Naive thymus-derived CD4-positive, alpha-beta T cell (primary cell): Measurements from ENCODE around the gene DMD. TPM values are rescaled to one million over a fixed set of nuclear protein-coding genes. Genes with fewer than 3 reads are reported as not detected.

ENCODE experiments used
- ATAC-seq: fragments of 150-1000 bp; cut with Tn5 transposase; 2 replicates; pipeline ENCODE4 v1.10.0; 2021; ENCODE audit warnings: mild to moderate bottlenecking, moderate library complexity
- CTCF ChIA-PET: fragments of 350-600 bp; sonication (Branson Sonifier 250); formaldehyde crosslinking; loops from one replicate; lab custom pipeline; 2021; ENCODE audit warnings: antibody characterized with exemption; lab: Charles Lee
- POLR2A ChIA-PET: fragments of 350-600 bp; sonication (Branson Sonifier 250); formaldehyde crosslinking; loops from one replicate; lab custom pipeline; 2021; ENCODE audit warnings: antibody characterized with exemption, inconsistent platforms; lab: Charles Lee
- DNase-seq, 9 donors: peaks; one replicate each; pipeline versions ENCODE4 v3.0.0 to v3.0.0-alpha.2; 2020 to 2022; ENCODE audit warnings: mixed read lengths in 1 of 9
- H3K27ac ChIP-seq: one replicate; pipeline ENCODE4 v1.7.0; 2013; ENCODE audit warnings: mild to moderate bottlenecking, low read depth, low read length, moderate library complexity
- H3K27me3 ChIP-seq, 2 donors: one replicate each; pipeline ENCODE4 v1.7.0; 2013; ENCODE audit warnings: low read length in 2 of 2, mild to moderate bottlenecking in 2 of 2, moderate library complexity in 2 of 2; ENCODE audit not compliant: control insufficient read depth in 2 of 2, insufficient read depth in 2 of 2
- H3K36me3 ChIP-seq, 3 experiments: 1 replicate in 2 of 3; 2 replicates in 1 of 3; pipeline ENCODE4 v1.7.0; 2013; ENCODE audit warnings: low read length in 3 of 3, mild to moderate bottlenecking in 3 of 3, moderate library complexity in 1 of 3; ENCODE audit not compliant: insufficient read depth in 3 of 3, control insufficient read depth in 2 of 3
- H3K4me1 ChIP-seq, 2 donors: one replicate each; pipeline ENCODE4 v1.7.0; 2013; ENCODE audit warnings: low read length in 2 of 2, mild to moderate bottlenecking in 2 of 2, moderate library complexity in 1 of 2; ENCODE audit not compliant: control insufficient read depth in 2 of 2, insufficient read depth in 2 of 2
- H3K4me3 ChIP-seq: 2 replicates; pipeline ENCODE4 v1.7.0; 2013; ENCODE audit warnings: mild to moderate bottlenecking, low read length
- H3K9me3 ChIP-seq, 3 experiments: 1 replicate in 2 of 3; 2 replicates in 1 of 3; pipeline ENCODE4 v1.7.0; 2013; ENCODE audit warnings: low read length in 3 of 3; ENCODE audit not compliant: control insufficient read depth in 2 of 3
- H3K27ac Mint-ChIP-seq, 9 donors: one replicate each; pipeline ENCODE4 v1.8.0; 2020 to 2022; ENCODE audit warnings: mixed read lengths in 9 of 9, mild to moderate bottlenecking in 8 of 9, moderate library complexity in 5 of 9, inconsistent platforms in 2 of 9
- H3K27me3 Mint-ChIP-seq, 5 donors: one replicate each; pipeline ENCODE4 v1.8.0; 2021 to 2022; ENCODE audit warnings: mixed read lengths in 5 of 5, mild to moderate bottlenecking in 1 of 5
- H3K36me3 Mint-ChIP-seq, 5 donors: one replicate each; pipeline ENCODE4 v1.8.0; 2020 to 2022; ENCODE audit warnings: mixed read lengths in 5 of 5, mild to moderate bottlenecking in 3 of 5, inconsistent platforms in 1 of 5
- H3K4me1 Mint-ChIP-seq, 7 donors: one replicate each; pipeline ENCODE4 v1.8.0; 2020 to 2022; ENCODE audit warnings: mixed read lengths in 7 of 7, mild to moderate bottlenecking in 3 of 7, inconsistent platforms in 1 of 7
- H3K4me3 Mint-ChIP-seq, 10 donors: one replicate each; pipeline ENCODE4 v1.8.0; 2020 to 2022; ENCODE audit warnings: mild to moderate bottlenecking in 10 of 10, mixed read lengths in 10 of 10, moderate library complexity in 6 of 10, inconsistent platforms in 2 of 10
- H3K9me3 Mint-ChIP-seq, 11 donors: one replicate each; pipeline ENCODE4 v1.8.0; 2020 to 2022; ENCODE audit warnings: mixed read lengths in 11 of 11, mild to moderate bottlenecking in 4 of 11, inconsistent platforms in 1 of 11, moderate library complexity in 1 of 11
- intact Hi-C, 2 donors: fragments of 100-400 bp; cut with micrococcal nuclease; formaldehyde crosslinking; loops; one replicate each; pipeline ENCODE4 v1.15.1; 2023
- polyA plus RNA-seq, 2 donors: library from polyadenylated mRNA; unstranded; fragments of 300-500 nt; fragmentation: Illumina TruSeq; gene quantifications; one replicate each; pipeline ENCODE4 v1.2.3, GENCODE V29; 2021
- total RNA-seq, 6 experiments: library from RNA in 5 of 6; stranded (reverse) in 5 of 6; gene quantifications; 1 replicate in 5 of 6; 2 replicates in 1 of 6; pipeline ENCODE4 v1.2.3 and lab custom pipeline; 2021 to 2026

The DMD gene
- total and polyA plus RNA-seq, 7 experiments from 2014 or later: 0.02 to 4.9 (median 0.28) TPM; not detected in 3

DNA sequence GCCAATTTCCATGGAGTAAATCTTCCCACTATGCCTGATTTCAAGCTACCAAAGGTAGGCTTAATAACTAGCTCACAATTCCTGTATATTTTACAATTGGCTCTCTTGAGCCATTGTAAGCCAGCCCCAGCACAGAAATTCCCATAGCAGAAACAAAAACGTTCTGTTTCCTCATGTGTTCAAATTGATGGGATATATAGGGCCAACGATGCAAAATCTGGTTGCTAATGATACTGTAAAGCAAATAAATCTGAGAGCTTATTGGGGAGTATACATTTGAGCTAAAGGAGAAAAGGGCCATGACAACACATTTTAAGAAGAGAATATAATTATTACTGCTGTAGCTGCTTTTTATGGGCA is 1872.4 kb downstream of the DMD start:
- ATAC-seq (no peak), DNase-seq (no peak)
- Mint-ChIP-seq H3K27ac (no peak overlapping the region), H3K36me3 (no peaks in the 10 kb centered on the region), H3K4me3 (no peak overlapping the region), H3K4me1 (no peaks in the 10 kb centered on the region), H3K27me3 (peaks cover 0 to 4% (median 0%) of the 10 kb centered on the region in 5 donors), H3K9me3 (no peaks in the 10 kb centered on the region)
- no peaks in the 10 kb centered on the region for H3K9me3 ChIP-seq
- H3K36me3 ChIP-seq: no peaks in the 10 kb centered on the region
- no peak overlapping the region for H3K4me3 ChIP-seq
- H3K27me3 ChIP-seq: no peaks in the 10 kb centered on the region
- POLR2A ChIA-PET: no interaction called here
- no peak overlapping the region for H3K27ac ChIP-seq
- intact Hi-C loops: no loop called here
- H3K4me1 ChIP-seq: no peaks in the 10 kb centered on the region
- CTCF ChIA-PET: no interaction called here

DNA sequence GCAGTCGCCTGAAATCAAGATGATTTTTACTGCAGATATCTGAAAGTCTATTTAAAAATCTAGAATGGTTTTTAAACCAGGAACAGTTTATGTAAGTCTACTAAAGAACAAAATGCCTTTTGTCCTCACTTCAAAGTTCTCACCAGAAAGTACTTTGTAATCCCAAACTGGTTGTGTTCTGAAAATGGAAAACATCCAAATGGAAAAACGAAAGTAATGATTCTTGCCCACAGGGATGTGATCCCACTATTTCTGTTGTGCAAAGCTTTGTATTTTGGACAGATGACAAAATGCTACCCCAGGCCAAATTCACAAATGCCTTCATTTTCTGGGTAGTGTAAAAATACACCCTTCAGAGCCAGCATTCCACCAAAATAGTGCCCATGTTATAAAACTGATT is 1874.0 kb downstream of the DMD start:
- H3K27me3 Mint-ChIP-seq: peaks cover 0 to 4% (median 0%) of the 10 kb centered on the region in 5 donors
- Histone ChIP-seq H3K4me1 (no peaks in the 10 kb centered on the region), H3K36me3 (no peaks in the 10 kb centered on the region), H3K27ac (no peak overlapping the region), H3K4me3 (no peak overlapping the region), H3K9me3 (no peaks in the 10 kb centered on the region), H3K27me3 (no peaks in the 10 kb centered on the region)
- intact Hi-C loops: no loop called here
- ATAC-seq: no peak
- H3K27ac Mint-ChIP-seq: no peak overlapping the region
- no peaks in the 10 kb centered on the region for H3K36me3 Mint-ChIP-seq
- no peaks in the 10 kb centered on the region for H3K4me1 Mint-ChIP-seq
- ChIA-PET POLR2A (no interaction called here), CTCF (no interaction called here)
- DNase-seq: no peak
- H3K4me3 Mint-ChIP-seq: no peak overlapping the region
- peaks cover 0 to 2% (median 0%) of the 10 kb centered on the region in 11 donors for H3K9me3 Mint-ChIP-seq

DNA sequence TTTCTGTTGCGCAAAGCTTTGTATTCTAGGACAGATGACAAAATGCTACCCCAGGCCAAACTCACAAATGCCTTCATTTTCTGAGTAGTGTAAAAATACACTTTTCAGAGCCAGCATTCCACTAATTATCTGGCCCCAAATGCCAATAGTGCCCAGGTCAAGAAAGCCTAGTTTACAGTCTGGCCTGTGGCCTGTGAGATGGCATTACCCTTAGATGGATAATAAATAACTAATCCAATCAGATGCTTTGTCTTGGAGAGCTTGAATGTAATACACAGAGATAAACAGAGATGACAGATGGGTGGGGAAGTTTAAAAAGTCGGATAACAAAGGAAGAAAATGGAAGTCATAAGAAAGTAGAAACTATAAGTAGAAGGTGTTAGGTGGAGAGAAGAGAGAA is 1874.9 kb downstream of the DMD start:
- CTCF ChIA-PET: no interaction called here
- POLR2A ChIA-PET: no interaction called here
- H3K4me3 Mint-ChIP-seq: no peak overlapping the region
- no peaks in the 10 kb centered on the region for H3K4me1 Mint-ChIP-seq
- Histone ChIP-seq H3K9me3 (no peaks in the 10 kb centered on the region), H3K27me3 (no peaks in the 10 kb centered on the region), H3K36me3 (no peaks in the 10 kb centered on the region), H3K4me3 (no peak overlapping the region), H3K4me1 (no peaks in the 10 kb centered on the region), H3K27ac (no peak overlapping the region)
- no peak overlapping the region for H3K27ac Mint-ChIP-seq
- intact Hi-C loops: no loop called here
- DNase-seq: no peak
- ATAC-seq: no peak
- peaks cover 0 to 4% (median 0%) of the 10 kb centered on the region in 5 donors for H3K27me3 Mint-ChIP-seq
- no peaks in the 10 kb centered on the region for H3K36me3 Mint-ChIP-seq
- H3K9me3 Mint-ChIP-seq: peaks cover 0 to 2% (median 0%) of the 10 kb centered on the region in 11 donors

DNA sequence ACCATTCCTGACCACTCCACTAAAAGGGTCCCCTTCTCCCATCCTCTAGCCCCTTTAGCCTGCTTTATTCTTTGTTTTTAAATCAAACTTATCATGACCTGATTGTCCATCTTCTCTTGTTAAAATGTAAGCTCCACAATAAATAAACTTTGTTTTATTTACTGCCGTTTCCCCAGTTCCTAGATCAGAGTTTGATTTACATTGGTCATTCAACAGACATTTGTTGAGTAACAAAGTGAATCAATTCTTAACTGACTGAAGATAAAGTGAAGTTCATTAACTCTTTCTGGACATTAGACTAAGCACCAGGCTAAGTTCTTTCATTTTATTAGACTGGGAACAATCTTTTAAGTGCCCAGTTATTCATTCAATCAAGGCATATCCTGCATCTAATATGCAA is 1876.4 kb downstream of the DMD start:
- Histone ChIP-seq H3K9me3 (no peaks in the 10 kb centered on the region), H3K4me1 (no peaks in the 10 kb centered on the region), H3K36me3 (no peaks in the 10 kb centered on the region), H3K27me3 (no peaks in the 10 kb centered on the region), H3K27ac (no peak overlapping the region), H3K4me3 (no peak overlapping the region)
- ChIA-PET CTCF (no interaction called here), POLR2A (no interaction called here)
- Mint-ChIP-seq H3K4me3 (no peak overlapping the region), H3K36me3 (no peaks in the 10 kb centered on the region), H3K27ac (no peak overlapping the region), H3K27me3 (peaks cover 0 to 4% (median 0%) of the 10 kb centered on the region in 5 donors), H3K4me1 (no peaks in the 10 kb centered on the region), H3K9me3 (peaks cover 0 to 2% (median 0%) of the 10 kb centered on the region in 11 donors)
- DNase-seq (no peak), ATAC-seq (no peak)
- intact Hi-C loops: no loop called here

DNA sequence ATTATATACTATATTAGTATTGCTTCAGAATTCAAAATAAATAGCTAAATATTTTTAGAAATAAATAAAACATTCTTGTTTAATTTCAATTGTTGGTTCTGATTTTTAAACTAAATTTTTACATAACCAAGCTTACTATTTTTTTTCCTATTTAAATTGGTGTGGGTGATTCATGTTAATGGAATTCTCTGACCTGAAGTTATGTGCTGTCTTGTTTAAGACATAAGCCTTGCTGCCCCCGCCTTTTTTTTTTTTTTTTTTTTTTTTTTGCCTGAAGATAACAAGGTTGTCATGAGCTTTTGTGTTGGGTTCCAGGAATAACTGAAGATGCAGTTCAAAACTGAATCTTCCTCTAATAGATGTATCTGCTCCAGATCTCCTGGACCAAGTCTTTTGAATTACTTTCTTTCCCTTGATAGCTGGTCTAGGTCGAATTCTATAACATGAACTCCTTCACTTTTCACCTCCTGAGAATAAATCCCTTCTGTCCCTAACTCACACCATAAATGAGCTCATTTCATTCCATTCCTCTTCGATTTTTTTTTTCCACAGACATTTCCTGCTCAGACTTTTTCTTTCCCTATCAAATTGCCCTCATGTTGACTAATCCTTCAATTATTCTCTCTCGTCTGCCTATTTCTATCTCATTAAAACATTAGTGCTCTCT is 1878.1 kb downstream of the DMD start:
- peaks cover 0 to 2% (median 0%) of the 10 kb centered on the region in 11 donors for H3K9me3 Mint-ChIP-seq
- H3K27ac ChIP-seq: no peak overlapping the region
- POLR2A ChIA-PET: no interaction called here
- H3K4me1 ChIP-seq: no peaks in the 10 kb centered on the region
- H3K4me3 Mint-ChIP-seq: no peak overlapping the region
- H3K36me3 Mint-ChIP-seq: no peaks in the 10 kb centered on the region
- H3K36me3 ChIP-seq: no peaks in the 10 kb centered on the region
- H3K27me3 ChIP-seq: no peaks in the 10 kb centered on the region
- H3K27ac Mint-ChIP-seq: no peak overlapping the region
- ATAC-seq (no peak), DNase-seq (no peak)
- H3K4me3 ChIP-seq: no peak overlapping the region
- intact Hi-C loops: no loop called here
- H3K27me3 Mint-ChIP-seq: peaks cover 0 to 4% (median 0%) of the 10 kb centered on the region in 5 donors
- no peaks in the 10 kb centered on the region for H3K9me3 ChIP-seq
- CTCF ChIA-PET: no interaction called here
- H3K4me1 Mint-ChIP-seq: no peaks in the 10 kb centered on the region

DNA sequence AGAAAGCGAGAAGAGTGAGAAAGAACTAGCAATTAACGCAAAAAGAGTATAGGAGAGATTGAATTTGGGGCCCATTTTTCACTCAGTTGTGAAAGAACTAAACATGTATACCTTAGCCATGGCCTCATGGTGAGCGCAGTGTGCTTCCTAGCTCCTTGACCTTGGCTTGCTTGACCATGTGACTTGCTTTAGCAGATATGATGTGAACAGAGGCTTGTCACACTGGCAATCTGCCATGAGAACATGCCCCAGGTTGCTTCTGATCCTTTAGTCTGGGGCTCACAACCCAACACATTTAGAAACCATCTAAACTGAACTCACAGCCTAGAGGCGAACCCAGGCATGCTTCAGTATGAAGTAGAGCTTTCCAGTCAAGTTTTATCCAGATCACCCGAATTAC is 1879.4 kb downstream of the DMD start:
- ChIA-PET CTCF (no interaction called here), POLR2A (no interaction called here)
- ATAC-seq: no peak
- H3K4me1 ChIP-seq: no peaks in the 10 kb centered on the region
- no peaks in the 10 kb centered on the region for H3K36me3 Mint-ChIP-seq
- H3K4me3 ChIP-seq: no peak overlapping the region
- H3K27me3 Mint-ChIP-seq: peaks cover 0 to 4% (median 0%) of the 10 kb centered on the region in 5 donors
- H3K27me3 ChIP-seq: no peaks in the 10 kb centered on the region
- H3K27ac Mint-ChIP-seq: no peak overlapping the region
- H3K4me3 Mint-ChIP-seq: no peak overlapping the region
- DNase-seq: no peak
- H3K9me3 Mint-ChIP-seq: peaks cover 0 to 2% (median 0%) of the 10 kb centered on the region in 11 donors
- H3K27ac ChIP-seq: no peak overlapping the region
- intact Hi-C loops: no loop called here
- no peaks in the 10 kb centered on the region for H3K36me3 ChIP-seq
- H3K9me3 ChIP-seq: no peaks in the 10 kb centered on the region
- no peaks in the 10 kb centered on the region for H3K4me1 Mint-ChIP-seq

DNA sequence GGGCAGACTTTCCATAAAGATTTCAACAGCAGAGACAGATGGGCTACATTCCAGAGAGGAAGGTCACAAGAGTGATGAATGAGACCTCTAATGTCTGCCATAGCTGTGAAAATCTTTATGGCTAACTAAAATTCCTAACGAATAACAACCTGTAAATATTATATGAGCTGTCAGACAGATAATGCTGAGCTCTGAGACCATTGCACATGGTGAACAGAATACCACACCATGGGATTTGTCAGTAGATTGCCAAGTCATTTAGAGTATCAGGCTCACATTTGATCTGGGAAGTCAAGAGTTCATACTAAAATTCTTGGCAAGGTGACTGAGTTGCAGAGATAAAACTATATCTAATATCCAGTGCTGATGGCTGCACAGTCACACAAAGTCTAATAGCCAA is 1880.3 kb downstream of the DMD start:
- Histone ChIP-seq H3K36me3 (no peaks in the 10 kb centered on the region), H3K9me3 (no peaks in the 10 kb centered on the region), H3K27me3 (no peaks in the 10 kb centered on the region), H3K4me1 (no peaks in the 10 kb centered on the region), H3K27ac (no peak overlapping the region), H3K4me3 (no peak overlapping the region)
- Mint-ChIP-seq H3K4me1 (no peaks in the 10 kb centered on the region), H3K36me3 (no peaks in the 10 kb centered on the region), H3K4me3 (no peak overlapping the region), H3K27ac (no peak overlapping the region), H3K27me3 (no peaks in the 10 kb centered on the region), H3K9me3 (peaks cover 0 to 2% (median 0%) of the 10 kb centered on the region in 11 donors)
- intact Hi-C loops: no loop called here
- ChIA-PET CTCF (no interaction called here), POLR2A (no interaction called here)
- ATAC-seq: no peak
- DNase-seq: no peak
